Transverse colon (tissue), 4 donors: ENCODE results near the gene BORCS5. TPM values are rescaled to one million over a fixed set of nuclear protein-coding genes. Genes with fewer than 3 reads are reported as not detected.

Experiments used
- DNase-seq: peaks from one replicate; pipeline ENCODE4 v3.0.0-alpha.2; 2019
- H3K27ac ChIP-seq, 4 donors: fragments of 200-600 bp; sonication (generic); 2 replicates each; pipeline ENCODE4 v1.5.1; 2016 to 2018; ENCODE audit warnings: inconsistent platforms in 4 of 4
- H3K27me3 ChIP-seq: fragments of 200-600 bp; sonication (generic); 2 replicates; pipeline ENCODE4 v1.5.1; 2017; ENCODE audit warnings: inconsistent platforms
- H3K36me3 ChIP-seq, 4 donors: fragments of 200-600 bp; sonication (generic); 2 replicates each; pipeline ENCODE4 v1.5.1; 2017 to 2019; ENCODE audit warnings: inconsistent platforms in 4 of 4
- H3K4me1 ChIP-seq, 4 donors: fragments of 200-600 bp; sonication (generic); 2 replicates each; pipeline ENCODE4 v1.5.1; 2017 to 2020; ENCODE audit warnings: inconsistent platforms in 4 of 4
- H3K4me3 ChIP-seq, 4 donors: fragments of 200-600 bp; sonication (generic); 1 replicate in 1 of 4; 2 replicates in 3 of 4; pipeline versions ENCODE4 v1.5.1 to v1.6.1; 2017 to 2019; ENCODE audit warnings: inconsistent platforms in 4 of 4
- H3K9me3 ChIP-seq, 2 donors: fragments of 200-600 bp; sonication (generic); 2 replicates each; pipeline ENCODE4 v1.5.1; 2017 to 2019; ENCODE audit warnings: inconsistent platforms in 2 of 2
- EP300 ChIP-seq: sonication (generic); formaldehyde crosslinking; IDR thresholded peaks from one replicate; pipeline ENCODE4 v1.6.1; 2017; ENCODE audit warnings: antibody characterized with exemption, low read depth
- POLR2A ChIP-seq: fragments of 450-650 bp; IDR thresholded peaks from one replicate; pipeline ENCODE4 v1.6.1; 2016; ENCODE audit warnings: antibody characterized with exemption, mild to moderate bottlenecking, moderate library complexity
- POLR2AphosphoS5 ChIP-seq, 3 donors: sonication (generic); formaldehyde crosslinking; IDR thresholded peaks; one replicate each; pipeline ENCODE4 v1.6.1; 2016; ENCODE audit warnings: antibody characterized with exemption in 3 of 3
- WGBS, 2 donors: methylation state at CpG; one replicate each; pipeline ENCODE4 v1.1.5; 2018; ENCODE audit warnings: low coverage in 1 of 2; 5-methylcytosine and 5-hydroxymethylcytosine counted together
- in situ Hi-C, 4 donors: fragments of 200-750 bp; cut with MboI; loops; one replicate each; pipeline versions ENCODE4 v1.15.0 to v1.15.1; 2017; ENCODE audit warnings: low sequenced_read_pairs in 3 of 4, low pct_ligation_motif_present in 1 of 4, low pct_unique_long_range_greater_than_20kb in 1 of 4
- intact Hi-C: fragments of 100-400 bp; cut with DNase I; formaldehyde crosslinking; loops from one replicate; pipeline ENCODE4 v1.15.1; 2023; ENCODE audit warnings: low total_unique reads
- total RNA-seq, 4 donors: library from RNA; depleted of rRNA; stranded (reverse); fragments of >200 nt; gene quantifications; one replicate each; pipeline ENCODE4 v1.1.0, GENCODE V29; 2016
- TF ChIP-seq, protein P1 (sequence below), 5 experiments: fragments of 200-600 bp in 3 of 5; fragments of 450-650 bp in 2 of 5; sonication (generic) in 3 of 5; IDR thresholded peaks; 1 replicate in 2 of 5; 2 replicates in 3 of 5; pipeline ENCODE4 v1.5.1; 2016 to 2017; ENCODE audit warnings: antibody characterized with exemption in 5 of 5, inconsistent platforms in 3 of 5, mild to moderate bottlenecking in 2 of 5, moderate library complexity in 1 of 5

BORCS5 gene
- total RNA-seq, 4 donors from 2014 or later, result 8.5 to 52.7 (median 21.3) TPM

GRCh38 chr12:12477532-12477890 is 120.6 kb downstream of the BORCS5 start:
- Histone ChIP-seq H3K4me3 (no peak overlapping the region), H3K36me3 (peaks cover 0 to 30% (median 11%) of the 10 kb centered on the region in 4 donors), H3K27me3 (no peaks in the 10 kb centered on the region), H3K9me3 (no peaks in the 10 kb centered on the region), H3K4me1 (no peaks in the 10 kb centered on the region), H3K27ac (no peak overlapping the region)
- in situ Hi-C loops (no loop called here), intact Hi-C loops (no loop called here)
- 86% methylated on average over 14 of the region's 14 CpGs; no CpG with 5 or more reads in 1 of the 2 donors for WGBS, 2 donors
- TF ChIP-seq POLR2AphosphoS5 (IDR thresholded peaks at IDR 0.05), result no peak
- TF ChIP-seq, protein P1, sequence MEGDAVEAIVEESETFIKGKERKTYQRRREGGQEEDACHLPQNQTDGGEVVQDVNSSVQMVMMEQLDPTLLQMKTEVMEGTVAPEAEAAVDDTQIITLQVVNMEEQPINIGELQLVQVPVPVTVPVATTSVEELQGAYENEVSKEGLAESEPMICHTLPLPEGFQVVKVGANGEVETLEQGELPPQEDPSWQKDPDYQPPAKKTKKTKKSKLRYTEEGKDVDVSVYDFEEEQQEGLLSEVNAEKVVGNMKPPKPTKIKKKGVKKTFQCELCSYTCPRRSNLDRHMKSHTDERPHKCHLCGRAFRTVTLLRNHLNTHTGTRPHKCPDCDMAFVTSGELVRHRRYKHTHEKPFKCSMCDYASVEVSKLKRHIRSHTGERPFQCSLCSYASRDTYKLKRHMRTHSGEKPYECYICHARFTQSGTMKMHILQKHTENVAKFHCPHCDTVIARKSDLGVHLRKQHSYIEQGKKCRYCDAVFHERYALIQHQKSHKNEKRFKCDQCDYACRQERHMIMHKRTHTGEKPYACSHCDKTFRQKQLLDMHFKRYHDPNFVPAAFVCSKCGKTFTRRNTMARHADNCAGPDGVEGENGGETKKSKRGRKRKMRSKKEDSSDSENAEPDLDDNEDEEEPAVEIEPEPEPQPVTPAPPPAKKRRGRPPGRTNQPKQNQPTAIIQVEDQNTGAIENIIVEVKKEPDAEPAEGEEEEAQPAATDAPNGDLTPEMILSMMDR (IDR thresholded peaks at IDR 0.05), result no peak
- TF ChIP-seq EP300, result no peak
- no peak for TF ChIP-seq POLR2A
- no peak for DNase-seq

GRCh38 chr12:12480074-12480473 is 123.2 kb downstream of the BORCS5 start:
- H3K4me1 ChIP-seq, result no peaks in the 10 kb centered on the region
- 95 to 98% methylated on average over 5 of the region's 5 CpGs for WGBS, 2 donors
- in situ Hi-C loops, result no loop called here
- peaks cover 0 to 38% (median 13%) of the 10 kb centered on the region in 4 donors for H3K36me3 ChIP-seq
- no peak for TF ChIP-seq POLR2AphosphoS5 (IDR thresholded peaks at IDR 0.05)
- TF ChIP-seq POLR2A, result no peak
- TF ChIP-seq, protein P1 (IDR thresholded peaks at IDR 0.05), result no peak
- TF ChIP-seq EP300, result no peak
- H3K4me3 ChIP-seq, result no peak overlapping the region
- no peaks in the 10 kb centered on the region for H3K27me3 ChIP-seq
- DNase-seq, result no peak
- intact Hi-C loops, result no loop called here
- no peaks in the 10 kb centered on the region for H3K9me3 ChIP-seq
- H3K27ac ChIP-seq, result no peak overlapping the region

GRCh38 chr12:12481631-12482030 is 124.8 kb downstream of the BORCS5 start:
- H3K9me3 ChIP-seq, result no peaks in the 10 kb centered on the region
- no peak for TF ChIP-seq EP300
- TF ChIP-seq, protein P1 (IDR thresholded peaks at IDR 0.05), result no peak
- no peak for TF ChIP-seq POLR2AphosphoS5 (IDR thresholded peaks at IDR 0.05)
- TF ChIP-seq POLR2A, result no peak
- intact Hi-C loops, result no loop called here
- in situ Hi-C loops, result no loop called here
- peaks cover 0 to 39% (median 10%) of the 10 kb centered on the region in 4 donors for H3K36me3 ChIP-seq
- H3K4me1 ChIP-seq, result no peaks in the 10 kb centered on the region
- peak overlapping the region in 1 of 4 donors; percentile 58 for H3K27ac ChIP-seq
- H3K27me3 ChIP-seq, result no peaks in the 10 kb centered on the region
- no peak for DNase-seq
- no peak overlapping the region for H3K4me3 ChIP-seq
- 27 to 53% methylated on average over 2 of the region's 2 CpGs for WGBS, 2 donors

- Histone ChIP-seq H3K4me1 (no peaks in the 10 kb centered on the region), H3K27me3 (no peaks in the 10 kb centered on the region), H3K9me3 (no peaks in the 10 kb centered on the region), H3K36me3 (peaks cover 0 to 33% (median 7%) of the 10 kb centered on the region in 4 donors), H3K4me3 (no peak overlapping the region), H3K27ac (peak overlapping the region; percentile 22 to 58 (median 36))
- 85 to 90% methylated on average over 4 to 6 of the region's 6 CpGs for WGBS, 2 donors
- intact Hi-C loops, result no loop called here
- DNase-seq, result no peak
- in situ Hi-C loops, result no loop called here
- peak; percentile 45 for TF ChIP-seq POLR2A
- no peak for TF ChIP-seq EP300
These were observed 125.4 kb downstream of the BORCS5 start for GRCh38 chr12:12482150-12482761.
